GM12892 (cell line): ENCODE measurements around the gene PHLPP1.

ENCODE experiments used
- POLR2A ChIP-seq: IDR thresholded peaks from 2 replicates; pipeline ENCODE4 v1.6.1; 2011; ENCODE audit warnings: low read depth, low read length, control low read depth
- TAF1 ChIP-seq: IDR thresholded peaks from 2 replicates; pipeline ENCODE4 v1.6.1; 2011; ENCODE audit warnings: low read depth, mild to moderate bottlenecking, control low read depth, low read length, borderline replicate concordance

- TF ChIP-seq POLR2A, result no peak
- no peak for TF ChIP-seq TAF1
Observed at GRCh38 chr18:62848946-62849345, 133.6 kb downstream of the PHLPP1 start.
